ENCODE measurements around the gene SYTL2.

SYTL2 gene

GRCh38 chr11:85758026-85758425 is 52.9 kb downstream of the SYTL2 start:
- no peak for DNase-seq

- no peak for DNase-seq
Observed at GRCh38 chr11:85756401-85757200, 54.3 kb downstream of the SYTL2 start.

DNA sequence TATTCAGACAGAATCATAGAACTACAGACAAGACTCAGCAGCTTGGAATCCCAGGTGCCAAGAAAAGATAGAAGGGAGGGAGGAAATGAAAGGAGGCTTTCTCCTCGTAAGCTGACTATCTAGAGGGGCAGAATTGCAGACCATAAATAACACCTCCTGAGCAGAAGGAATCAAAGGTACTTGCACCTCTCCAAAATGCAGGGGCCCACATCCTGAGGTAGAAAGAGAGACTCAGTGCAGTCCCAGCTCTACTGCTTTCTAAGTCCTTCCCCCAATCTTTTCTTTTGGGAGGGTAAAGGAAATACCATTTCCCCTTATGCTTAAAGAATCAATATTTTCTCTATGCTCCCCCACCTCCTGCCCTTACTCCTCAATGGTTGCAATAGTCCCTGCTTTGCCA is 55.2 kb downstream of the SYTL2 start:
- DNase-seq: no peak

GRCh38 chr11:85755285-85755684 is 55.7 kb downstream of the SYTL2 start:
- no peak for DNase-seq

DNA sequence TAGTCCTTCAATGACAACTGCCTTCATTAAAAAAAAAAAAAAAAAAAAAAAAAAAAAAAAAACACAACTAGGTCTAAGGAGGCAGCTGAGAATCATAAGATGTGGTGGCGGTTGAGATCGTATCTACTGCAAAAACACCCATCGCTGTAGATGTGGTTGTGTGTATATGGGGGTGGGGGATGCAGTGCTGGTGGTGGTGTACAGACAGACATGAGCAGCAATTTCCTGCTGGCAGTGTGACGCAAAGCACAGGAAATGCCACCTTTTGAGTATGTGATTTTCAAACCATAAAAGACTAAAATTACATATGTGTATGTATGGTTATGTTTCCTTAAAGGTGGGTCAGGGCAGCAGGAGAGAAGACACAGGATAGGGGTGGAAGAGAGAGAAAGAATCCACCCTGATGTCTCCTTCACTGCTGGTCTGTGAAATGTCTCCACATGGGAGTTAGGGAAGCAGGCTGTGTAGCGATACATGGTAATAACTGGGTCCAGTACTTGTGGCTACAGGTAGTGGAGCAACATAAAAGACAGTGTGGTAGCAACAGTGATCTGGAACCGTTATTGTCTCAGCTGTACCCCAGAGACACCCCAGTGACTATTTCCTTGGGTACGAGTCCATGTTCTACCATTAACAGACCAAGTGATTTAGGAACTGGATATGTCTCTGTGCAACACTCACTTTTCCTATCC is 57.9 kb downstream of the SYTL2 start:
- no peak for DNase-seq

GRCh38 chr11:85752201-85752889 is 58.6 kb downstream of the SYTL2 start:
- DNase-seq: no peak

DNA sequence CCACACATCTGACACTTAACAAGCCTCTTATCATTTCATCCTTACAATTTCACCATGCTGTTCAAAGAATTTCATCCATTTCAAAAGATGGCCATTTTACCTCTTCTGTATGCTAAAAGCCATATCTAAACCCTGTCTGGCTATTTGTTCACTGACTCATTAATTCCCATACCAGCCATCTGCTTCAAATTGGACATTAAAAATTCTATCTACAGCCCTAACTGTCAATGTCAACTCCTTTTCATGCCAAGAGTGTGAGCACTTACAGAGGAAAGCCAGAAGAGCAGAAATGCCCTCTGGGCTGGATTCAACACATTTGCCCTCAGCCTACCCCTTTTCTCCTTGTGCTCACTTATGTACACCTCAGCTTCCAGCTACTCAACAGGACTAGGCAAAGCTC is 59.2 kb downstream of the SYTL2 start:
- no peak for DNase-seq

DNA sequence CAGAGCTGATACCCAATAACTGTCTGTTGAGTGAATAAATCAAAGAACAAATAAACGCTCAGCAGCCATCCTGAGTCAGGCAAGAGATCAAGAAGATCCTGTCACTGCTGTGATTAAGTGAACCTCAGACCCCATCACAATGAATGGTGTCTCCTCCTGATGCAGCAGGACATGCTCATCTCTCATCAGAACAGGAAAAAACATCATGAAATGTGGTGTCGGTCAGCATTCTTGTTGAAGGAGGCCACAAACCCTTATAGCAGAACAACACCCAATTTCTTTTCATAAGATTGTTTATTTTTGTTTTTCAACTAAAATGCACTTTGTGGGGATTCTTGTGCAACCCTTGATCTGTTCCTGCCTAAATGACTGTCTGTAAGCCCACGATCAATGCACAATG is 60.3 kb downstream of the SYTL2 start:
- DNase-seq: no peak

GRCh38 chr11:85749884-85750283 is 61.1 kb downstream of the SYTL2 start:
- no peak for DNase-seq

- DNase-seq: no peak
Observed at GRCh38 chr11:85749287-85749834, 61.6 kb downstream of the SYTL2 start.

DNA sequence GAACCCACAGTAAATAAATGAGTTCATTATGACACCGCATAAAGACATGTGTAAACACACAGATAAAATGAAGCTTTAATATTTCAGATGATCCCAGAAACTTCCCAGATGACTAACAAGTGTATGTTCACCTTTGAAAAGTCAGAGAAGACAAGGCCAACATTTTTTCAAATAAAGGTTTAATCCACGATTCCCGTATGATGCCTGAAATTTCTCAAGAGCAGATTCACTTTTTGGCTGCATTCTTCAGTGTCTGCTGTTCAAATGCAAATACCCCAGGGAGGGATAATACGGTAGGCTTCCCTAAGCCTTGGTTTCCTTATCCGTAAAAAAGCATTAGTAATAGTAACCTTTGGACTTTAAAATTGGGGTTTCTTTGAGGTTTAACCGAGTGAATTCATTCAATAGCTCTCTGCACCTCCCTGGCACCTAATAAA is 62.5 kb downstream of the SYTL2 start:
- DNase-seq: no peak

DNA sequence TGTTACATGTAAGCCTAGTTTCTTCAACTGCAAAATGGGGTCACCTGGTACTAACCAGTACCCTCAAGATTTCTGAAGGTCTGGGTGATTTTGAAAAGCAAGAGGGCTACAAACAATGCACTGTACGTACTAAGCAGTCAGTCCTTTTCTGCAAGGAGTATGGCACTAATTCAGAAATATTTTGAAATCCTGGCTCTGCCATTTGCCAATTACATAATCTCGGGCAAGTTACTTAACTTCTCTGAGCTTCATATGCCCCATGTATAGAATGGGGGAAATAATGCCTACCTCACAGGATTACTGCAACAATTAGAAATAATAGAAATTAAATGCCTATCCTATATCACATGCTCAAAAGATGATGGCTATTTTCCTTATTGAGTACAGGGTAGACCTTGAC is 64.3 kb downstream of the SYTL2 start:
- DNase-seq: no peak

- DNase-seq: no peak
Observed at GRCh38 chr11:85745626-85746025, 65.3 kb downstream of the SYTL2 start.

- no peak for DNase-seq
Observed at GRCh38 chr11:85742873-85743275, 68.1 kb downstream of the SYTL2 start.

DNA sequence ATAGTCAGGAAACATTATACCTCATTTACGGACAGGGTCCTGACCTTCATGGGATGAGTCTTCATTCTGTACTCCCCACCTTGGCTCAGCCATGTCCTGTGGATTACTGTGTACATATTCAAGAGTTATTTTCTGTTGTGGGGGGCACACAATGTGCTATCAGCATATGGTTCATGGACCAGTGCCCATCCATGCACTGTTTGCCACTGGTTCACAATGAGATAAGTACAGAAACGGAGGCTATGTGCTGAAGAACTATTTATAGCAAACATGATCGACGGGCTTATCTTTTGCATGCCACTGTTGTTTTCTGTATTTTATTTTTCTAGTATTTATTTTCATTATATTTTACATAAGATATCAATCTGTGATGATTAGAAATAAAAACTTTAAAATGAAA is 68.6 kb downstream of the SYTL2 start:
- no peak for DNase-seq

DNA sequence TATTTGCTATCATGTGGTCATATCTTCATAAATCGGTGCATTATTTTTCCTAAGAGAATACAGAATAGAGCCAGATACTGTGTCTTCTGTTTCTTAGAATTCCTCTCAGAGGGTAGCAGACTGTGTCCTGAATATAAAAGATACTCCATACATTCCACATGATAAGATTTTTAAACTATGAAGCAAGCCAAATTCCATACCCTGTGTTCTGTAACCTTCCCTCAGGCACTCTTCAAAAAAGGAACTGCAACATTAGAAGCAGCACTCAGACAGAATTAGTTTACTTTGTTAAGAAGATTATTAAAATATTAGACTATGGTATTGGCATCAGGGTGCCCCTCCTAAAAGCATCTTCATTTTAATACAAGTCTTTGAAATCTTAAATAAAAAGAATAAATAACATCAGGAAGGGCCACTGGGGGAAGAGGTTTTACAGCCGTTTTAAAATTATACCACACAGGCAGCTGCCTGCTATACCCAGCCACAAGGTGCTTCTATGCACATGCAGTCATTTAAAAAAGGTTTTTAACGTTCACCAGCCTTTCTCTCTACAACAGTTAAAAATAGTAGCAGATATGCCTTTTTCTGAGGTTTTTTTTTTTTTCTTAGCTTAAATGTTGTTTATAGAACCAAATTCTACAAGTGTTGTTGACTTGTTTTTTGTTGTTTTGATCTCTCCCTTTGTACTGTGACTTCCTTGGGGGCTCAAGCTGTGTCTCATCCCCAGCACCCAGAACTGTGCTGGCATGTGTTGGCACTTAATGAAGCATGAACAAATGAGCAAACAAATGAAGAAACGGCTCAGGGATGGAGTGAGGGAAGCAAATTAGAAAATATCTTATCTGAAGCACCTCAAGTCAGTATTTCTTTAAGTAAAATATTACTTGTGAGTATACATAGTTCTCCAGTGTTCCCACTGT is 70.2 kb downstream of the SYTL2 start:
- no peak for DNase-seq

DNA sequence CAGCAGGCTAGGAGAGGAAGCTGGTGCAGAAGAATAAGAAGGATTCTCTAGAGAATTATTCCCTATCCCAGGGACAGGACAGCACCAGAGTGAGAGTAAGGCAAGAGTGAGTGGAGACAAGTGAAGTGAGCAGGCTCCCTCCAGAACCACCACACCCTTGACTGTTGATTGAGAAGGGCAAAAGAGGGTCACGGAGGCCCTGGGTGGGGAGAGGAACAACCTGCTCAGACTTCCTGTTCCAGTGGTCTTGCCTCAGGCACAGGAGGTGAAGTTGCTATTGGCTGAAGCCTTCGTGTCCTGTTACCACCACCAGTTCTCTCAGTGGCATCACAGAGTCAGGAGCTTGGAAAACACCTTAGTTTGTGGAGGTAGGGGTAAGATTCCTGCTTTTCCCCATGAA is 73.2 kb downstream of the SYTL2 start:
- no peak for DNase-seq

DNA sequence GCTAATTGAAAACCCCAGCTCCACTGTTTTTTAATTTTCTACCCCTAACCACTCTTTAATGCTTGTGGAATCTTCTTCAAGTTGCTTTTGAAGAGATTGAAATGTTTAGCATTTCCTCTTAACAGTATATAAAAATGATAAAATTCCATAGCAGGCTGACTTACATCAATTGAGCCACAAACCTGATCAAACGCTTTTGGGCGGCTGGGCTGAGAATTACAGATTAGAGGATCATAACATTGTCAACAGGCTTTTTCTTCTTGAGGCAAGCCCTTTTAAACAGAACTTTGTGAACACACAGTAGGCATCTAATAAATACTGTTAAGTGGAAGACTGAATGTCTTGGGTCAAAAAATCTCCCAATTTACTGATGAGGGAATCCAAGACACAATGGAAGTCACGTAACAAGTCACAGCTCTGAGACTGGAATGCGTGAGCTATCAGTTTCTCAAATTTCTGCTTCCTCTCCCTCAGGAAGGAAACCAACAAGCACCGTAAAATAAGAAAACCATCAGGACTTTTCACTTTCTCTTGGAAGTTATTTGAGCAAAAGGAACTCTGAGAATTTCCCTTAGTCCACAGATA is 75.0 kb downstream of the SYTL2 start:
- DNase-seq: no peak

GRCh38 chr11:85732965-85733364 is 78.0 kb downstream of the SYTL2 start:
- no peak for DNase-seq

DNA sequence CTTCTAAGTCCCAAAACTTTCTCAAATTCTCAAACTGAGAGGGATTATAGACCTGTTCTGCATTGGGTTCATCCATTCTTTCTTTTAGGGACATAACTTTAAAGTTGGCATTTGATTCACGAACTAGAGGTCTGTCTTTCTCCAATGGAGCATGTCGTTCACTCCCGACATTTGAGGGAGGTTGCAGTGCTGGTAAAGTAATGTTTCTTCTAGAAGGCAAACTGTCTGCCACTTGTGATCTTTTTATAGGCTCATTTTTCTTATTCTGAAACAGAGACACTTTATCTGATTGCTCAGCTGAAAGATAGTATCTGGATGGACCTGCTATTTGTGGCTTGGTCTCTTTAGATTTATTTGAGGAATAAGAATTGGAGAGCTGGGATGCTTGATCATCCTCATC is 84.6 kb downstream of the SYTL2 start:
- no peak for DNase-seq

DNA sequence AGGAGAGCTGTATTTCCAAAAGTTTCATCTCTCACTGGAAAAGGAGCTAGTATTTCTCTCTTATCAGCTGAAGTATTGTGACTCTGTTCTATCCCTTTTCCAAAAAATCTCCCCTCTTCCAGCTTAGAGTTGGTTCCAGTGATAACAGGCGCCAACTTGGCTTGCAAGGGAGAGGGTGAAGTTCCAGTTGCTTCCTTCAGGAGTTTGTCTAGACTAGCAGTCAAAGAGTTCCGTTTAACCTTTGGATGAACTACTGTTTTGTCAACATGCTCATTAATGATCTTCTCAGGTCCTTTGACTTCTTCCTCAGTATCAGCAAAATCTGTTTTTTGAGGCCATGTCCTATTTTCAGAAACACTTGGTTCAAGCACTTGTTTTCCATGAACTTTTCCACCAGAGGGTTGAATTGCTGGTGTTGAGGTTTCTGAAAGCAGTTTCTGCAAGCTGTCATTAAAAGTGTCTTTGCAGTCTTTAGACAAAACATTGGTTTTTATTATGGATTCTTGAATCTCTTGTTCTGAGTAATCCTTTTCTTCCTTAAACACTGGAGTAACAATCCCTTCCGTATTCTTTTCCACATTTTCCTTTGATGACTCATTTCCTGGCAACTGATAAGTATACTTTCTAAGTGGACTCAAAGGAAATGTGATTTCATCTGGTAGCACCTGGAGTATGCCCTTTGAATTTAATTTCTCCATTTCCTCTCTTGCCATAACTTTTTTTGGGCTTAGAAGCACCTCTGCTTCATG is 85.3 kb downstream of the SYTL2 start:
- no peak for DNase-seq

Data from NCI-H82 (cell line).